H1 (cell line): Measurements from ENCODE around the gene RPS18. TPM values are rescaled to one million over a fixed set of nuclear protein-coding genes. Genes with fewer than 3 reads are reported as not detected.
A peak's percentile ranks its signal among the peaks of the same experiment; 100 is the strongest.

Experiments
- CTCF ChIA-PET: fragments of 300-600 bp; sonication (Branson Sonifier 250); formaldehyde crosslinking; loops from one replicate; lab custom pipeline; 2021; ENCODE audit not compliant: partially characterized antibody; lab: Charles Lee
- POLR2A ChIA-PET: fragments of 300-600 bp; sonication (Branson Sonifier 250); formaldehyde crosslinking; loops from one replicate; lab custom pipeline; 2021; ENCODE audit warnings: inconsistent platforms; ENCODE audit not compliant: partially characterized antibody; lab: Charles Lee
- DNase-seq, 2 experiments: peaks; one replicate each; pipeline versions ENCODE4 v3.0.0 to v3.0.0-alpha.2; 2010 to 2022; ENCODE audit warnings: low spot score in 2 of 2, low read depth in 1 of 2, mixed read lengths in 1 of 2
- FAIRE-seq: peaks from 2 replicates; lab custom pipeline; 2011; peaks lifted over from hg19 to GRCh38; lab: Jason Lieb, UNC
- H2AFZ ChIP-seq: 2 replicates; pipeline ENCODE4 v1.8.1; 2012; ENCODE audit warnings: low read length, inconsistent platforms
- H2AK5ac ChIP-seq: 2 replicates; pipeline ENCODE4 v1.6.1; 2013; ENCODE audit warnings: low read depth, low read length
- H2BK120ac ChIP-seq: replicated peaks from 2 replicates; pipeline ENCODE3; 2013; ENCODE audit warnings: low read depth, low read length, inconsistent platforms
- H2BK12ac ChIP-seq: 2 replicates; pipeline ENCODE4 v1.6.1; 2013; ENCODE audit warnings: low read depth, low read length
- H2BK15ac ChIP-seq: 2 replicates; pipeline ENCODE4 v1.6.1; 2013; ENCODE audit warnings: low read length
- H2BK20ac ChIP-seq: 2 replicates; pipeline ENCODE4 v1.6.1; 2013; ENCODE audit warnings: low read length
- H2BK5ac ChIP-seq: 2 replicates; pipeline ENCODE4 v1.6.1; 2013; ENCODE audit warnings: low read depth, low read length
- H3K14ac ChIP-seq: 2 replicates; pipeline ENCODE4 v1.6.1; 2013; ENCODE audit warnings: inconsistent platforms; ENCODE audit not compliant: insufficient read length
- H3K18ac ChIP-seq: 2 replicates; pipeline ENCODE4 v1.6.1; 2013; ENCODE audit warnings: low read length; ENCODE audit errors: extremely low read depth
- H3K23ac ChIP-seq: 2 replicates; pipeline ENCODE4 v1.6.1; 2013; ENCODE audit warnings: inconsistent platforms; ENCODE audit not compliant: insufficient read length
- H3K23me2 ChIP-seq: 2 replicates; pipeline ENCODE4 v1.6.1; 2013; ENCODE audit warnings: low read depth, low read length
- H3K27ac ChIP-seq: 2 replicates; pipeline ENCODE4 v1.6.1; 2011; ENCODE audit warnings: low read depth, low read length, inconsistent platforms
- H3K27me3 ChIP-seq, 4 experiments: replicated peaks in 1 of 4; 1 replicate in 1 of 4; 2 replicates in 3 of 4; pipeline versions ENCODE4 v1.6.1 to v1.8.1; 2011 to 2013; ENCODE audit warnings: low read length in 3 of 4, mild to moderate bottlenecking in 3 of 4, inconsistent platforms in 2 of 4, mixed read lengths in 2 of 4, moderate library complexity in 1 of 4; ENCODE audit not compliant: control insufficient read depth in 3 of 4, insufficient read depth in 3 of 4; ENCODE audit errors: extremely low read depth in 1 of 4
- H3K36me3 ChIP-seq, 4 experiments: 2 replicates each; pipeline versions ENCODE4 v1.6.1 to v1.8.1; 2011 to 2013; ENCODE audit warnings: mild to moderate bottlenecking in 4 of 4, low read length in 3 of 4, moderate library complexity in 2 of 4, control low read depth in 1 of 4, inconsistent platforms in 1 of 4; ENCODE audit not compliant: insufficient read depth in 4 of 4, control insufficient read depth in 2 of 4
- H3K4ac ChIP-seq: replicated peaks from 2 replicates; pipeline ENCODE3; 2013; ENCODE audit warnings: low read length, low read depth, mixed read lengths, inconsistent platforms; ENCODE audit not compliant: insufficient read length
- H3K4me1 ChIP-seq, 4 experiments: replicated peaks in 1 of 4; 1 replicate in 1 of 4; 2 replicates in 3 of 4; pipeline versions ENCODE4 v1.6.1 to v1.8.1; 2011 to 2013; ENCODE audit warnings: low read length in 3 of 4, inconsistent platforms in 2 of 4, mixed read lengths in 1 of 4; ENCODE audit not compliant: insufficient read depth in 4 of 4, control insufficient read depth in 3 of 4
- H3K4me2 ChIP-seq, 2 experiments: 2 replicates each; pipeline versions ENCODE4 v1.6.1 to v1.8.1; 2011 to 2013; ENCODE audit warnings: low read depth in 2 of 2, low read length in 2 of 2, control low read depth in 1 of 2, inconsistent platforms in 1 of 2, mild to moderate bottlenecking in 1 of 2; ENCODE audit not compliant: insufficient read depth in 1 of 2
- H3K4me3 ChIP-seq, 4 experiments: fragments of 200-600, 300-600 bp in 1 of 4; sonication (generic), shearing (Covaris generic), sonication (Bioruptor Twin) in 1 of 4; 2 replicates each; pipeline versions ENCODE4 v1.5.1 to v1.8.1; 2011 to 2016; ENCODE audit warnings: low read length in 4 of 4, low read depth in 3 of 4, control low read depth in 2 of 4, inconsistent platforms in 2 of 4, mild to moderate bottlenecking in 2 of 4, mixed read lengths in 1 of 4, moderate library complexity in 1 of 4; ENCODE audit not compliant: insufficient read depth in 2 of 4; ENCODE audit errors: extremely low read depth in 1 of 4
- H3K56ac ChIP-seq: replicated peaks from 2 replicates; pipeline ENCODE3; 2013; ENCODE audit warnings: low read depth, mild to moderate bottlenecking, mixed read lengths, low read length, inconsistent platforms; ENCODE audit not compliant: insufficient read length
- H3K79me1 ChIP-seq: 2 replicates; pipeline ENCODE4 v1.6.1; 2013; ENCODE audit warnings: low read depth, low read length, control low read depth
- H3K79me2 ChIP-seq, 2 experiments: 2 replicates each; pipeline versions ENCODE4 v1.6.1 to v1.8.1; 2012 to 2013; ENCODE audit warnings: low read length in 2 of 2, mild to moderate bottlenecking in 2 of 2, inconsistent platforms in 1 of 2; ENCODE audit not compliant: insufficient read depth in 2 of 2, control insufficient read depth in 1 of 2
- H3K9ac ChIP-seq, 4 experiments: replicated peaks in 1 of 4; 1 replicate in 1 of 4; 2 replicates in 3 of 4; pipeline versions ENCODE4 v1.6.1 to v1.8.1; 2011 to 2013; ENCODE audit warnings: low read depth in 3 of 4, low read length in 3 of 4, control low read depth in 2 of 4, mild to moderate bottlenecking in 2 of 4, moderate library complexity in 2 of 4, inconsistent platforms in 1 of 4; ENCODE audit errors: extremely low read depth in 1 of 4
- H3K9me3 ChIP-seq, 2 experiments: 2 replicates each; pipeline versions ENCODE4 v1.6.1 to v1.8.1; 2012 to 2013; ENCODE audit warnings: mild to moderate bottlenecking in 2 of 2, moderate library complexity in 2 of 2, control low read depth in 1 of 2, inconsistent platforms in 1 of 2, low read depth in 1 of 2, low read length in 1 of 2, mixed read lengths in 1 of 2; ENCODE audit not compliant: insufficient read depth in 2 of 2
- H4K20me1 ChIP-seq, 2 experiments: replicated peaks in 1 of 2; 2 replicates each; pipeline versions ENCODE3 to v1.8.1; 2011 to 2013; ENCODE audit warnings: inconsistent platforms in 2 of 2, low read length in 2 of 2, mild to moderate bottlenecking in 1 of 2; ENCODE audit not compliant: insufficient read depth in 2 of 2, control insufficient read depth in 1 of 2
- H4K5ac ChIP-seq: 2 replicates; pipeline ENCODE4 v1.6.1; 2013; ENCODE audit warnings: low read length, low read depth, mixed read lengths, inconsistent platforms; ENCODE audit not compliant: insufficient read length
- H4K8ac ChIP-seq: 2 replicates; pipeline ENCODE4 v1.8.0; 2013; ENCODE audit warnings: mild to moderate bottlenecking, moderate library complexity, low read length, inconsistent platforms; ENCODE audit not compliant: insufficient read depth; ENCODE audit errors: extremely low read depth
- H4K91ac ChIP-seq: replicated peaks from 2 replicates; pipeline ENCODE3; 2013; ENCODE audit warnings: low read length, mixed read lengths, inconsistent platforms; ENCODE audit not compliant: insufficient read length
- POLR2AphosphoS5 ChIP-seq: IDR thresholded peaks from 2 replicates; pipeline ENCODE4 v1.6.1; 2011; ENCODE audit warnings: low read depth, low read length
- SIN3A ChIP-seq, 2 experiments: IDR thresholded peaks in 1 of 2; conservative IDR thresholded peaks in 1 of 2; 2 replicates each; pipeline ENCODE4 v1.6.1; 2011 to 2012; ENCODE audit warnings: low read length in 2 of 2, improper control_type of control experiment in 1 of 2, low read depth in 1 of 2, mild to moderate bottlenecking in 1 of 2
- WGBS, 2 experiments: shearing (Covaris generic) in 1 of 2; methylation state at CpG; one replicate each; pipeline versions ENCODE4 v1.1.6 to v1.1.7; 2013 to 2015; ENCODE audit warnings: low lambda C conversion rate in 2 of 2, mixed read lengths in 2 of 2, inconsistent platforms in 1 of 2, low coverage in 1 of 2, missing lambda C conversion rate in 1 of 2; ENCODE audit not compliant: insufficient replicate concordance in 2 of 2, insufficient coverage in 1 of 2, insufficient read length in 1 of 2; ENCODE audit errors: extremely low coverage in 1 of 2, missing lambda C conversion rate in 1 of 2; 5-methylcytosine and 5-hydroxymethylcytosine counted together
- polyA plus RNA-seq, 7 experiments: library from polyadenylated mRNA; depleted of rRNA in 3 of 7; stranded (reverse) in 5 of 7; unstranded in 2 of 7; fragments of >200 nt in 5 of 7; fragments of 200-250 nt in 2 of 7; gene quantifications; 1 replicate in 5 of 7; 2 replicates in 1 of 7; 4 replicates in 1 of 7; pipeline versions ENCODE4 v1.2.1 to v1.2.3, GENCODE V29; 2011 to 2013; ENCODE audit warnings: missing spikeins in 2 of 7, mixed read lengths in 2 of 7
- total RNA-seq: library from RNA; stranded (reverse); fragmentation: NEBNext Ultra II Directional; extraction: Animal tissue kit (Norgen Biotek cat#: 25700); gene quantifications from 2 replicates; pipeline ENCODE4 v1.2.1, GENCODE V29; 2021

Gene RPS18
- total and polyA plus RNA-seq, 2 of the 8 experiments (the other 6 are each of a cell fraction or from before 2014, with no cell fraction given) = 2,796 to 7,099 TPM

GRCh38 chr6:33248643-33248931 is 23.3 kb upstream of the RPS18 start:
- Histone ChIP-seq H3K23ac (no peak overlapping the region), H3K9me3 (no peaks in the 10 kb centered on the region), H2BK12ac (no peak overlapping the region), H2BK15ac (no peak overlapping the region), H3K14ac (no peak overlapping the region), H4K91ac (no peak overlapping the region), H3K27me3 (peaks cover 0 to 21% (median 11%) of the 10 kb centered on the region in 4 experiments; a peak in 6 of 7 replicates), H3K79me2 (no peaks in the 10 kb centered on the region), H3K27ac (no peak overlapping the region), H4K5ac (no peak overlapping the region), H4K8ac (no peak overlapping the region), H3K4me2 (peak overlapping the region; percentile 63 to 98), H2AK5ac (no peak overlapping the region), H3K36me3 (peaks cover 0 to 2% (median 0%) of the 10 kb centered on the region in 4 experiments; a peak in 1 of 8 replicates), H2BK20ac (no peak overlapping the region), H3K56ac (no peak overlapping the region), H3K23me2 (peaks cover 9% of the 10 kb centered on the region; the same call in 1 of the 2 replicates), H3K4me1 (peaks cover 0 to 10% (median 7%) of the 10 kb centered on the region in 4 experiments; a peak in 4 of 7 replicates), H3K4ac (no peak overlapping the region)
- CTCF ChIA-PET = interaction anchor here (0.9 to 7.9 kb wide), 39 partner anchors 11 to 315 kb away, joined by 3 to 107 read pairs (median 6); partner anchors contain the start of genes HSD17B8, RING1, RPS18 and VPS52
- POLR2A ChIA-PET = interaction anchor here (0.7 to 2.2 kb wide), 15 partner anchors 8 to 276 kb away, joined by 3 to 15 read pairs (median 5); partner anchors contain the start of genes HSD17B8, RGL2, RING1 and RPS18
- no peak for DNase-seq
- TF ChIP-seq SIN3A (conservative IDR thresholded peaks at IDR 0.05 in 1 of 2, IDR thresholded peaks at IDR 0.05 in 1 of 2; ENCODE audit: low read depth in 1 of 2, low read length in 2 of 2) (peak in 1 of 2 experiments; percentile 40; a peak in 2 of 4 replicates), POLR2AphosphoS5 (no peak)
- TF ChIP-seq, all 59 proteins: peak for 1
- Histone ChIP-seq H3K9ac (no peak overlapping the region), H2AFZ (no peak overlapping the region), H3K4me3 (peak overlapping the region; percentile 20 to 70 (median 52); a peak in 7 of 8 replicates), H2BK120ac (no peak overlapping the region), H4K20me1 (no peaks in the 10 kb centered on the region), H3K18ac (no peak overlapping the region), H2BK5ac (no peak overlapping the region), H3K79me1 (no peaks in the 10 kb centered on the region)
- no peak for FAIRE-seq
- 15% methylated on average over 14 of the region's 18 CpGs; no CpG with 5 or more reads in 1 of the 2 experiments for WGBS, 2 experiments
